OCI-LY7 (cell line): ENCODE results near the gene MT3. TPM values are rescaled to one million over a fixed set of nuclear protein-coding genes. Genes with fewer than 3 reads are reported as not detected.

ENCODE experiments used
- BruUV-seq: library from RNA; stranded (reverse); fragments of 400-500 nt; replicated peaks from 2 replicates; lab custom pipeline; 2021; lab: Mats Ljungman, UMichigan
- CTCF ChIA-PET: fragments of 300-600 bp; sonication (Branson Sonifier 250); formaldehyde crosslinking; loops from one replicate; lab custom pipeline; 2022; ENCODE audit warnings: antibody characterized with exemption; ENCODE audit not compliant: unreplicated experiment; lab: Charles Lee
- POLR2A ChIA-PET: fragments of 300-600 bp; sonication (Branson Sonifier 250); formaldehyde crosslinking; loops from one replicate; lab custom pipeline; 2022; ENCODE audit warnings: antibody characterized with exemption; lab: Charles Lee
- DNase-seq: peaks from one replicate; pipeline ENCODE4 v3.0.0-alpha.2; 2015; ENCODE audit warnings: low spot score
- H2AFZ ChIP-seq: fragments of 200-600 bp; sonication (generic), shearing (Covaris generic); 2 replicates; pipeline ENCODE4 v1.6.1; 2014; ENCODE audit warnings: mild to moderate bottlenecking, antibody characterized with exemption, low read length, moderate library complexity
- H3K27ac ChIP-seq: fragments of 200-600 bp; sonication (generic); 2 replicates; pipeline ENCODE4 v1.5.1; 2014; ENCODE audit warnings: mixed run types, low read depth, mild to moderate bottlenecking, moderate library complexity, low read length, inconsistent platforms; ENCODE audit not compliant: poor library complexity, severe bottlenecking
- H3K36me3 ChIP-seq: fragments of 200-600 bp; sonication (generic); 2 replicates; pipeline ENCODE4 v1.6.1; 2014; ENCODE audit warnings: mild to moderate bottlenecking, antibody characterized with exemption, low read length, moderate library complexity, mixed read lengths; ENCODE audit not compliant: insufficient read depth
- H3K4me1 ChIP-seq: fragments of 200-600 bp; sonication (generic); 2 replicates; pipeline ENCODE4 v1.5.1; 2014; ENCODE audit warnings: mild to moderate bottlenecking, low read length; ENCODE audit not compliant: insufficient read depth, poor library complexity, severe bottlenecking
- H3K4me2 ChIP-seq: fragments of 200-600 bp; sonication (generic); 2 replicates; pipeline ENCODE4 v1.6.1; 2014; ENCODE audit warnings: mild to moderate bottlenecking, low read length
- H3K4me3 ChIP-seq: fragments of 200-600 bp; sonication (generic); 2 replicates; pipeline ENCODE4 v1.5.1; 2014; ENCODE audit warnings: mild to moderate bottlenecking, low read depth, low read length; ENCODE audit not compliant: poor library complexity, severe bottlenecking
- H3K79me2 ChIP-seq: fragments of 200-600 bp; sonication (generic); 2 replicates; pipeline ENCODE4 v1.6.1; 2016; ENCODE audit warnings: low read depth, mild to moderate bottlenecking, low read length, moderate library complexity, mixed read lengths; ENCODE audit not compliant: insufficient read depth
- H3K9me2 ChIP-seq: fragments of 200-600 bp; sonication (generic); 2 replicates; pipeline ENCODE4 v1.6.1; 2016; ENCODE audit warnings: mild to moderate bottlenecking, low read length, mixed read lengths; ENCODE audit not compliant: insufficient read depth
- H3K9me3 ChIP-seq: fragments of 200-600 bp; sonication (generic); 2 replicates; pipeline ENCODE4 v1.6.1; 2014; ENCODE audit warnings: mild to moderate bottlenecking, mixed run types, low read length, mixed read lengths
- H4K20me1 ChIP-seq: fragments of 200-600 bp; sonication (generic); 2 replicates; pipeline ENCODE4 v1.6.1; 2014; ENCODE audit warnings: mild to moderate bottlenecking, antibody characterized with exemption, low read length, moderate library complexity, mixed read lengths; ENCODE audit not compliant: insufficient read depth
- CTCF ChIP-seq: fragments of 200-600 bp; sonication (generic); conservative IDR thresholded peaks from 2 replicates; pipeline ENCODE4 v1.5.1; 2014; ENCODE audit warnings: mild to moderate bottlenecking, antibody characterized with exemption, low read length, moderate library complexity, mixed read lengths
- EZH2phosphoT487 ChIP-seq: fragments of 200-600 bp; sonication (generic); IDR thresholded peaks from 2 replicates; pipeline ENCODE4 v1.6.1; 2018; ENCODE audit warnings: low read depth, borderline replicate concordance, mild to moderate bottlenecking, mixed run types, antibody characterized with exemption, low read length, moderate library complexity, mixed read lengths
- intact Hi-C: fragments of 100-400 bp; cut with micrococcal nuclease; formaldehyde crosslinking; loops from one replicate; pipeline ENCODE4 v1.10.0; 2022; ENCODE audit not compliant: unreplicated experiment
- total RNA-seq, 2 experiments: library from RNA; depleted of rRNA in 1 of 2; stranded (reverse); fragments of >200 nt in 1 of 2; shearing (Covaris generic) in 1 of 2; gene quantifications; 2 replicates each; pipeline ENCODE4 v1.2.3, GENCODE V29; 2014 to 2022

MT3 gene
- total RNA-seq, 2 experiments from 2014 or later: not detected

- Histone ChIP-seq H3K79me2 (no peaks in the 10 kb centered on the region), H2AFZ (peak overlapping the region; percentile 52), H3K4me1 (peaks cover 28% of the 10 kb centered on the region), H3K27ac (no peak overlapping the region), H3K9me2 (no peaks in the 10 kb centered on the region), H3K4me2 (peak overlapping the region; percentile 54), H3K36me3 (no peaks in the 10 kb centered on the region), H3K4me3 (no peak overlapping the region), H3K9me3 (no peaks in the 10 kb centered on the region), H4K20me1 (no peaks in the 10 kb centered on the region)
- POLR2A ChIA-PET: interaction anchor here (1.1 to 2.1 kb wide), 2 partner anchors 12 to 16 kb away, joined by 3 to 5 read pairs; partner anchors contain the start of gene MT4
- DNase-seq: no peak
- intact Hi-C loops: no loop called here
- CTCF ChIA-PET: no interaction called here
- BruUV-seq: no TSS peak
- TF ChIP-seq EZH2phosphoT487 (no peak), CTCF (no peak)
Measured at GRCh38 chr16:56547949-56548567, 41.3 kb upstream of the MT3 start.

- H3K4me3 ChIP-seq: no peak overlapping the region
- no peaks in the 10 kb centered on the region for H3K9me2 ChIP-seq
- no peaks in the 10 kb centered on the region for H3K9me3 ChIP-seq
- no peaks in the 10 kb centered on the region for H3K79me2 ChIP-seq
- no peak for DNase-seq
- no peak overlapping the region for H3K4me2 ChIP-seq
- no TSS peak for BruUV-seq
- H4K20me1 ChIP-seq: no peaks in the 10 kb centered on the region
- POLR2A ChIA-PET: interaction anchor here (0.8 kb wide), 1 partner anchor 26 kb away, joined by 3 read pairs; no protein-coding TSS in a partner anchor
- intact Hi-C loops: no loop called here
- CTCF ChIA-PET: no interaction called here
- no peak overlapping the region for H2AFZ ChIP-seq
- no peak overlapping the region for H3K27ac ChIP-seq
- H3K4me1 ChIP-seq: peaks cover 28% of the 10 kb centered on the region
- no peaks in the 10 kb centered on the region for H3K36me3 ChIP-seq
- TF ChIP-seq EZH2phosphoT487 (no peak), CTCF (no peak)
Measured at GRCh38 chr16:56549161-56549560, 40.2 kb upstream of the MT3 start.

DNA sequence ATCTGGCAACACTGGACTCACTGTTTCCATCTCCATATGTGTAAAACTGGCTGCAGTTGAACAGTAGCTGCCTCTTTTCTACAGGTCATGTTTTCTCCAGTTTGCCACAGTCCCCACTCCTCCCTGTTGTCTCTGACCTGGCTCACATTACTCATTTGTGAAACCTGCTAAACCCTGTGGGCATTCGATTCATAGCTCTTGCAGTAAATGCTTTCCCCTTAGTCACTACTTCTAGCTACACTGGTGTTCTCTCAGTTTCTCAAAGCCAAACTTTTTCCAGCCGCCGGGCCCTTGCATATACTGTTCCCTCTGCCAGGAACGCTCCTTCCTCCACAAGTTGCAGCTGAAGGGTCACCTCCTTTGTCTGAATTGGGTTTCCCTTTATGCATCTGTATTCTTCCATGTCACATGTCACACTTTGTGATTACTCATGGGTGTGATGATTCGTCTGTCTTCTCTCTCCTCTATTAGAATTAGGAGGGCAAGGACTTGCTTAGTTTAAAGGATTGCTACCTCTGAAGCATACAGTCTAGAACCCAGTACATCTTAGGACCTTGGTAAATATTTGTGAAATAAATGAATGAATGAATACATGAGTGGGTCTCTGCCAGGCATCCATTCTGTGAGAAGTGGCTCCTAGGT, 39.5 kb upstream of the MT3 start:
- Histone ChIP-seq H3K4me1 (peaks cover 28% of the 10 kb centered on the region), H3K36me3 (no peaks in the 10 kb centered on the region), H3K9me2 (no peaks in the 10 kb centered on the region), H2AFZ (no peak overlapping the region), H3K79me2 (no peaks in the 10 kb centered on the region), H3K4me3 (no peak overlapping the region), H3K4me2 (no peak overlapping the region), H3K9me3 (no peaks in the 10 kb centered on the region), H4K20me1 (no peaks in the 10 kb centered on the region), H3K27ac (no peak overlapping the region)
- TF ChIP-seq EZH2phosphoT487: no peak
- TF ChIP-seq CTCF: no peak
- no peak for DNase-seq
- ChIA-PET CTCF (no interaction called here), POLR2A (interaction anchor here (0.6 to 2.2 kb wide), 3 partner anchors 12 to 151 kb away, joined by 3 to 7 read pairs (median 5); no protein-coding TSS in a partner anchor)
- intact Hi-C loops: no loop called here
- no TSS peak for BruUV-seq
